ENCODE results near the gene CD44. TPM values are rescaled to one million over a fixed set of nuclear protein-coding genes. Genes with fewer than 3 reads are reported as not detected.
"Not testable (repeated sequence)": the region's sequence is repeated elsewhere in the genome, so short reads cannot be mapped to it uniquely, and the experiment has no call there.

CD44 gene
- total RNA-seq, 1 donor from 2014 or later: 133 TPM

- Histone ChIP-seq H3K9ac (ENCODE audit: low read depth in 1 of 3, low read length in 3 of 3) (no peak overlapping the region), H3K9me3 (ENCODE audit: control insufficient read depth in 3 of 3, low read length in 3 of 3) (no peaks in the 10 kb centered on the region), H3K4me1 (ENCODE audit: control insufficient read depth in 3 of 3, insufficient read depth in 3 of 3, low read length in 3 of 3) (peaks cover 0 to 2% (median 0%) of the 10 kb centered on the region in 3 donors), H3K36me3 (ENCODE audit: control insufficient read depth in 3 of 3, insufficient read depth in 3 of 3, low read length in 3 of 3) (peaks cover 0 to 46% (median 16%) of the 10 kb centered on the region in 3 donors), H3K27ac (ENCODE audit: low read depth, low read length) (no peak overlapping the region), H3K27me3 (ENCODE audit: control insufficient read depth in 3 of 3, insufficient read depth in 3 of 3, low read length in 3 of 3) (no peaks in the 10 kb centered on the region), H3K4me3 (ENCODE audit: low read length in 3 of 3) (no peak overlapping the region)
Measured at GRCh38 chr11:35218956-35219355, 80.0 kb downstream of the CD44 start.

DNA sequence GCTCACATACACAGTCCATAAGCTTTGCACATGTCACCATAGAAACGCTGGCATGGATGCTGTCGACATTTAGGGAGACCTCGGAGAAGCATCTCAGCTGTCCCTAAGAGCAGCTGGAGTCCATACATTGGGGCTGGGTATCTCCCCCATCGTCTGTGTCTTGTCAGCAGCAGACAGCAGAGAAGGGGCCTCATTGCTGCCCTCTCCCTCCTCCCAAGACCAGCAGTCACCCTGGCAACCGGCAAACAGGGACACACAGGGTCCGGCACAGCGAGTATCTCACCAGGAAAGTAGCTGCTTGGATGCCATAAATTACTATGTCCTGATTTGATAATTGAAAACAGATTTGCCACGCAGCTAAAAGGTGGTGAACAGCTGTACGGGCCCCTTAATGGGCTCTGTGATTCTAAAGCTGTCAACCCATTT lies 84.4 kb downstream of the CD44 start:
- Histone ChIP-seq H3K36me3 (ENCODE audit: control insufficient read depth in 3 of 3, insufficient read depth in 3 of 3, low read length in 3 of 3) (peaks cover 0 to 50% (median 14%) of the 10 kb centered on the region in 3 donors), H3K27ac (ENCODE audit: low read depth, low read length) (no peak overlapping the region)

GRCh38 chr11:35223991-35224390 lies 85.0 kb downstream of the CD44 start:
- Histone ChIP-seq H3K27ac (ENCODE audit: low read depth, low read length) (no peak overlapping the region), H3K36me3 (ENCODE audit: control insufficient read depth in 3 of 3, insufficient read depth in 3 of 3, low read length in 3 of 3) (peaks cover 0 to 48% (median 19%) of the 10 kb centered on the region in 3 donors), H3K4me1 (ENCODE audit: control insufficient read depth in 3 of 3, insufficient read depth in 3 of 3, low read length in 3 of 3) (no peaks in the 10 kb centered on the region), H3K9me3 (ENCODE audit: control insufficient read depth in 3 of 3, low read length in 3 of 3) (no peaks in the 10 kb centered on the region), H3K4me3 (ENCODE audit: low read length in 3 of 3) (no peak overlapping the region), H3K27me3 (ENCODE audit: control insufficient read depth in 3 of 3, insufficient read depth in 3 of 3, low read length in 3 of 3) (no peaks in the 10 kb centered on the region), H3K9ac (ENCODE audit: low read depth in 1 of 3, low read length in 3 of 3) (no peak overlapping the region)

More for the DNA sequence above, 84.4 kb downstream of the CD44 start:
- Histone ChIP-seq H3K9me3 (ENCODE audit: control insufficient read depth in 3 of 3, low read length in 3 of 3) (no peaks in the 10 kb centered on the region), H3K4me3 (ENCODE audit: low read length in 3 of 3) (no peak overlapping the region), H3K9ac (ENCODE audit: low read depth in 1 of 3, low read length in 3 of 3) (no peak overlapping the region), H3K27me3 (ENCODE audit: control insufficient read depth in 3 of 3, insufficient read depth in 3 of 3, low read length in 3 of 3) (no peaks in the 10 kb centered on the region), H3K4me1 (ENCODE audit: control insufficient read depth in 3 of 3, insufficient read depth in 3 of 3, low read length in 3 of 3) (no peaks in the 10 kb centered on the region)

- Histone ChIP-seq H3K9ac (ENCODE audit: low read depth in 1 of 3, low read length in 3 of 3) (no peak overlapping the region), H3K36me3 (ENCODE audit: control insufficient read depth in 3 of 3, insufficient read depth in 3 of 3, low read length in 3 of 3) (peaks cover 0 to 47% (median 19%) of the 10 kb centered on the region in 3 donors)
Measured at GRCh38 chr11:35225946-35226520, 87.1 kb downstream of the CD44 start.

GRCh38 chr11:35226756-35227155 lies 87.8 kb downstream of the CD44 start:
- not testable (repeated sequence) for H3K9ac ChIP-seq (ENCODE audit: low read depth in 1 of 3, low read length in 3 of 3); H3K9me3 ChIP-seq (ENCODE audit: control insufficient read depth in 3 of 3, low read length in 3 of 3); H3K4me1 ChIP-seq (ENCODE audit: control insufficient read depth in 3 of 3, insufficient read depth in 3 of 3, low read length in 3 of 3); H3K27ac ChIP-seq (ENCODE audit: low read depth, low read length); H3K4me3 ChIP-seq (ENCODE audit: low read length in 3 of 3); H3K27me3 ChIP-seq (ENCODE audit: control insufficient read depth in 3 of 3, insufficient read depth in 3 of 3, low read length in 3 of 3)
- H3K36me3 ChIP-seq (ENCODE audit: control insufficient read depth in 3 of 3, insufficient read depth in 3 of 3, low read length in 3 of 3): peaks cover 0 to 42% (median 18%) of the 10 kb centered on the region in 3 donors

More at GRCh38 chr11:35225946-35226520, 87.1 kb downstream of the CD44 start:
- no peak overlapping the region for H3K4me3 ChIP-seq (ENCODE audit: low read length in 3 of 3)
- no peaks in the 10 kb centered on the region for H3K9me3 ChIP-seq (ENCODE audit: control insufficient read depth in 3 of 3, low read length in 3 of 3)
- H3K4me1 ChIP-seq (ENCODE audit: control insufficient read depth in 3 of 3, insufficient read depth in 3 of 3, low read length in 3 of 3): no peaks in the 10 kb centered on the region
- H3K27ac ChIP-seq (ENCODE audit: low read depth, low read length): no peak overlapping the region
- no peaks in the 10 kb centered on the region for H3K27me3 ChIP-seq (ENCODE audit: control insufficient read depth in 3 of 3, insufficient read depth in 3 of 3, low read length in 3 of 3)

GRCh38 chr11:35227576-35228327 lies 88.8 kb downstream of the CD44 start:
- no peak overlapping the region for H3K9ac ChIP-seq (ENCODE audit: low read depth in 1 of 3, low read length in 3 of 3)
- peaks cover 0 to 39% (median 18%) of the 10 kb centered on the region in 3 donors for H3K36me3 ChIP-seq (ENCODE audit: control insufficient read depth in 3 of 3, insufficient read depth in 3 of 3, low read length in 3 of 3)
- H3K4me3 ChIP-seq (ENCODE audit: low read length in 3 of 3): no peak overlapping the region
- no peaks in the 10 kb centered on the region for H3K27me3 ChIP-seq (ENCODE audit: control insufficient read depth in 3 of 3, insufficient read depth in 3 of 3, low read length in 3 of 3)
- no peaks in the 10 kb centered on the region for H3K9me3 ChIP-seq (ENCODE audit: control insufficient read depth in 3 of 3, low read length in 3 of 3)
- peak overlapping the region; percentile 21 for H3K27ac ChIP-seq (ENCODE audit: low read depth, low read length)
- H3K4me1 ChIP-seq (ENCODE audit: control insufficient read depth in 3 of 3, insufficient read depth in 3 of 3, low read length in 3 of 3): no peaks in the 10 kb centered on the region

GRCh38 chr11:35228328-35228725 lies 89.4 kb downstream of the CD44 start:
- Histone ChIP-seq H3K4me1 (ENCODE audit: control insufficient read depth in 3 of 3, insufficient read depth in 3 of 3, low read length in 3 of 3) (no peaks in the 10 kb centered on the region), H3K4me3 (ENCODE audit: low read length in 3 of 3) (no peak overlapping the region), H3K27me3 (ENCODE audit: control insufficient read depth in 3 of 3, insufficient read depth in 3 of 3, low read length in 3 of 3) (no peaks in the 10 kb centered on the region), H3K36me3 (ENCODE audit: control insufficient read depth in 3 of 3, insufficient read depth in 3 of 3, low read length in 3 of 3) (peaks cover 0 to 37% (median 18%) of the 10 kb centered on the region in 3 donors), H3K9me3 (ENCODE audit: control insufficient read depth in 3 of 3, low read length in 3 of 3) (no peaks in the 10 kb centered on the region), H3K27ac (ENCODE audit: low read depth, low read length) (no peak overlapping the region), H3K9ac (ENCODE audit: low read depth in 1 of 3, low read length in 3 of 3) (no peak overlapping the region)

- Histone ChIP-seq H3K27ac (ENCODE audit: low read depth, low read length) (no peak overlapping the region), H3K4me1 (ENCODE audit: control insufficient read depth in 3 of 3, insufficient read depth in 3 of 3, low read length in 3 of 3) (no peaks in the 10 kb centered on the region), H3K4me3 (ENCODE audit: low read length in 3 of 3) (no peak overlapping the region), H3K9ac (ENCODE audit: low read depth in 1 of 3, low read length in 3 of 3) (no peak overlapping the region), H3K36me3 (ENCODE audit: control insufficient read depth in 3 of 3, insufficient read depth in 3 of 3, low read length in 3 of 3) (peaks cover 0 to 19% (median 15%) of the 10 kb centered on the region in 3 donors), H3K9me3 (ENCODE audit: control insufficient read depth in 3 of 3, low read length in 3 of 3) (no peaks in the 10 kb centered on the region), H3K27me3 (ENCODE audit: control insufficient read depth in 3 of 3, insufficient read depth in 3 of 3, low read length in 3 of 3) (no peaks in the 10 kb centered on the region)
Measured at GRCh38 chr11:35230388-35230787, 91.4 kb downstream of the CD44 start.

- H3K27me3 ChIP-seq (ENCODE audit: control insufficient read depth in 3 of 3, insufficient read depth in 3 of 3, low read length in 3 of 3): no peaks in the 10 kb centered on the region
- no peaks in the 10 kb centered on the region for H3K4me1 ChIP-seq (ENCODE audit: control insufficient read depth in 3 of 3, insufficient read depth in 3 of 3, low read length in 3 of 3)
- H3K4me3 ChIP-seq (ENCODE audit: low read length in 3 of 3): no peak overlapping the region
- H3K27ac ChIP-seq (ENCODE audit: low read depth, low read length): no peak overlapping the region
- H3K9me3 ChIP-seq (ENCODE audit: control insufficient read depth in 3 of 3, low read length in 3 of 3): no peaks in the 10 kb centered on the region
- H3K36me3 ChIP-seq (ENCODE audit: control insufficient read depth in 3 of 3, insufficient read depth in 3 of 3, low read length in 3 of 3): peaks cover 0 to 16% (median 15%) of the 10 kb centered on the region in 3 donors
- no peak overlapping the region for H3K9ac ChIP-seq (ENCODE audit: low read depth in 1 of 3, low read length in 3 of 3)
Measured at GRCh38 chr11:35231076-35231860, 92.3 kb downstream of the CD44 start.
